CD4-positive, alpha-beta T cell (primary cell): ENCODE results near the gene PPP6R3. TPM values are rescaled to one million over a fixed set of nuclear protein-coding genes. Genes with fewer than 3 reads are reported as not detected.
A peak's percentile ranks its signal among the peaks of the same experiment; 100 is the strongest.

ENCODE experiments used
- ATAC-seq: fragments of 200-7000 bp; cut with Tn5 transposase; one replicate; pipeline ENCODE4 v1.10.0; 2022; ENCODE audit warnings: mild to moderate bottlenecking; ENCODE audit not compliant: poor library complexity
- CTCF ChIA-PET: fragments of 350-600 bp; sonication (Branson Sonifier 250); formaldehyde crosslinking; loops from one replicate; lab custom pipeline; 2021; ENCODE audit warnings: antibody characterized with exemption, inconsistent platforms; lab: Charles Lee
- POLR2A ChIA-PET: fragments of 350-600 bp; sonication (Branson Sonifier 250); formaldehyde crosslinking; loops from one replicate; lab custom pipeline; 2021; ENCODE audit warnings: antibody characterized with exemption, inconsistent platforms; lab: Charles Lee
- DNase-seq, 14 experiments: peaks; one replicate each; pipeline ENCODE4 v3.0.0-alpha.2; 2013 to 2020; ENCODE audit warnings: mixed read lengths in 2 of 14
- H3K27ac ChIP-seq, 2 donors: one replicate each; pipeline versions ENCODE4 v1.5.1 to v1.7.0; 2013; ENCODE audit warnings: low read length in 2 of 2, low read depth in 1 of 2, mild to moderate bottlenecking in 1 of 2
- H3K27me3 ChIP-seq, 2 experiments: 1 replicate in 1 of 2; 2 replicates in 1 of 2; pipeline versions ENCODE4 v1.6.1 to v1.7.0; 2013; ENCODE audit warnings: low read length in 2 of 2, control low read depth in 1 of 2, mild to moderate bottlenecking in 1 of 2, moderate library complexity in 1 of 2; ENCODE audit not compliant: insufficient read depth in 2 of 2, control insufficient read depth in 1 of 2
- H3K36me3 ChIP-seq: one replicate; pipeline ENCODE4 v1.6.1; 2013; ENCODE audit warnings: low read length, control low read depth; ENCODE audit not compliant: insufficient read depth
- H3K4me1 ChIP-seq: one replicate; pipeline ENCODE4 v1.6.1; 2013; ENCODE audit warnings: low read length, control low read depth; ENCODE audit not compliant: insufficient read depth
- H3K4me3 ChIP-seq: one replicate; pipeline ENCODE4 v1.5.1; 2013; ENCODE audit warnings: mild to moderate bottlenecking, low read length, moderate library complexity
- H3K9me3 ChIP-seq, 2 experiments: 1 replicate in 1 of 2; 2 replicates in 1 of 2; pipeline versions ENCODE4 v1.6.1 to v1.7.0; 2013; ENCODE audit warnings: low read length in 2 of 2, mild to moderate bottlenecking in 2 of 2, control low read depth in 1 of 2, moderate library complexity in 1 of 2; ENCODE audit not compliant: control insufficient read depth in 1 of 2, insufficient read depth in 1 of 2
- H3K27ac Mint-ChIP-seq: one replicate; pipeline ENCODE4 v1.8.0; 2020; ENCODE audit warnings: mixed read lengths
- H3K27me3 Mint-ChIP-seq: one replicate; pipeline ENCODE4 v1.8.0; 2021; ENCODE audit warnings: mixed read lengths
- H3K36me3 Mint-ChIP-seq: one replicate; pipeline ENCODE4 v1.8.0; 2021; ENCODE audit warnings: low read depth, mixed read lengths
- H3K4me1 Mint-ChIP-seq: one replicate; pipeline ENCODE4 v1.8.0; 2021; ENCODE audit warnings: low read depth, mixed read lengths
- H3K4me3 Mint-ChIP-seq: one replicate; pipeline ENCODE4 v1.8.0; 2020; ENCODE audit warnings: mild to moderate bottlenecking, mixed read lengths
- H3K9me3 Mint-ChIP-seq: one replicate; pipeline ENCODE4 v1.8.0; 2020; ENCODE audit warnings: mixed read lengths
- CTCF ChIP-seq: fragments of 200-600 bp; IDR thresholded peaks from one replicate; pipeline ENCODE4 v1.8.0; 2022; ENCODE audit warnings: antibody characterized with exemption, mild to moderate bottlenecking
- intact Hi-C, 2 experiments: fragments of 100-400 bp; cut with DNase I in 1 of 2; cut with micrococcal nuclease in 1 of 2; formaldehyde crosslinking; loops; one replicate each; pipeline versions ENCODE4 v1.15.1 to v1.9.0; 2023 to 2025; cut with DNase I, micrococcal nuclease
- polyA plus RNA-seq, 2 donors: library from polyadenylated mRNA; unstranded; fragments of 120-200 nt; gene quantifications; one replicate each; pipeline ENCODE4 v1.2.1, GENCODE V29; 2013
- total RNA-seq, 174 experiments: library from RNA in 2 of 174; stranded (reverse) in 2 of 174; gene quantifications; one replicate each; pipeline ENCODE4 v1.2.3 and lab custom pipeline; 2021 to 2026

Gene PPP6R3
- 100 to 1,000 TPM; 108 to 109 TPM for total RNA-seq
- 67.2 TPM for polyA plus RNA-seq (2013, experiment 1 of 2)
- 83.7 TPM for polyA plus RNA-seq (2013, experiment 2 of 2)
- total RNA-seq (lab: John Stamatoyannopoulos, UW), result 204 to 376 (median 285) reads per million in 172 experiments

- DNase-seq, result peak in 4 of 14 experiments; percentile 29 to 53 (median 42)
- H3K27ac Mint-ChIP-seq, result peak within 1 kb of the TSS; percentile 100
- peaks cover 48% of the 10 kb centered on the region for H3K4me1 Mint-ChIP-seq
Observed at GRCh38 chr11:68460741-68461574, at the start of gene PPP6R3. Gene PPP6R3 (plus strand): TSS chr11:68460752. CDS start chr11:68537665, 76,913 bp downstream.

GRCh38 chr11:68411501-68411991 is 49.0 kb upstream of the PPP6R3 start:
- Mint-ChIP-seq H3K9me3 (no peaks in the 10 kb centered on the region), H3K36me3 (no peaks in the 10 kb centered on the region), H3K27ac (no peak overlapping the region), H3K4me3 (no peak overlapping the region), H3K27me3 (no peaks in the 10 kb centered on the region), H3K4me1 (no peaks in the 10 kb centered on the region)
- no peaks in the 10 kb centered on the region for H3K36me3 ChIP-seq
- no peaks in the 10 kb centered on the region for H3K9me3 ChIP-seq
- no peaks in the 10 kb centered on the region for H3K27me3 ChIP-seq
- TF ChIP-seq CTCF, result no peak
- no peak overlapping the region for H3K27ac ChIP-seq
- DNase-seq, result no peak
- intact Hi-C loops, result no loop called here
- ATAC-seq, result no peak
- POLR2A ChIA-PET, result no interaction called here
- H3K4me1 ChIP-seq, result no peaks in the 10 kb centered on the region
- CTCF ChIA-PET, result no interaction called here
- H3K4me3 ChIP-seq, result no peak overlapping the region

More at GRCh38 chr11:68460741-68461574, at the start of gene PPP6R3:
- ChIA-PET CTCF (no interaction called here), POLR2A (interaction anchor here (0.9 to 1.4 kb wide), 8 partner anchors 9 to 443 kb away, joined by 3 to 8 read pairs (median 3); no protein-coding TSS in a partner anchor)
- Histone ChIP-seq H3K36me3 (no peaks in the 10 kb centered on the region), H3K27me3 (no peaks in the 10 kb centered on the region), H3K4me3 (peak within 1 kb of the TSS; percentile 92), H3K4me1 (peaks cover 47% of the 10 kb centered on the region), H3K27ac (peak within 1 kb of the TSS; percentile 95 to 99), H3K9me3 (no peaks in the 10 kb centered on the region)
- intact Hi-C loops, result loop anchor here (5.0 to 10.0 kb wide), 7 partner anchors 41 to 444 kb away; partner anchors contain the start of genes C11orf24 (in 1 of the 2), CPT1A (in 1 of the 2), IGHMBP2 (in 1 of the 2) and KMT5B (in 1 of the 2)
- no peak for TF ChIP-seq CTCF
- Mint-ChIP-seq H3K9me3 (no peaks in the 10 kb centered on the region), H3K36me3 (peaks cover 18% of the 10 kb centered on the region), H3K4me3 (peak within 1 kb of the TSS; percentile 100), H3K27me3 (peaks cover 8% of the 10 kb centered on the region)
- no peak for ATAC-seq

- no peaks in the 10 kb centered on the region for H3K27me3 ChIP-seq
- no peaks in the 10 kb centered on the region for H3K4me1 ChIP-seq
- H3K36me3 ChIP-seq, result no peaks in the 10 kb centered on the region
- Mint-ChIP-seq H3K27me3 (no peaks in the 10 kb centered on the region), H3K27ac (no peak overlapping the region), H3K36me3 (no peaks in the 10 kb centered on the region), H3K4me1 (no peaks in the 10 kb centered on the region), H3K4me3 (no peak overlapping the region), H3K9me3 (no peaks in the 10 kb centered on the region)
- no peaks in the 10 kb centered on the region for H3K9me3 ChIP-seq
- no peak for ATAC-seq
- H3K4me3 ChIP-seq, result no peak overlapping the region
- ChIA-PET CTCF (no interaction called here), POLR2A (no interaction called here)
- TF ChIP-seq CTCF, result no peak
- no peak for DNase-seq
- intact Hi-C loops, result no loop called here
- H3K27ac ChIP-seq, result no peak overlapping the region
Observed at GRCh38 chr11:68412593-68413475, 47.7 kb upstream of the PPP6R3 start.
